ENCODE measurements around the gene RPN2. TPM values are rescaled to one million over a fixed set of nuclear protein-coding genes. Genes with fewer than 3 reads are reported as not detected.

The RPN2 gene
- total RNA-seq, 6 experiments from 2014 or later, result 261 to 304 (median 270) TPM

DNA sequence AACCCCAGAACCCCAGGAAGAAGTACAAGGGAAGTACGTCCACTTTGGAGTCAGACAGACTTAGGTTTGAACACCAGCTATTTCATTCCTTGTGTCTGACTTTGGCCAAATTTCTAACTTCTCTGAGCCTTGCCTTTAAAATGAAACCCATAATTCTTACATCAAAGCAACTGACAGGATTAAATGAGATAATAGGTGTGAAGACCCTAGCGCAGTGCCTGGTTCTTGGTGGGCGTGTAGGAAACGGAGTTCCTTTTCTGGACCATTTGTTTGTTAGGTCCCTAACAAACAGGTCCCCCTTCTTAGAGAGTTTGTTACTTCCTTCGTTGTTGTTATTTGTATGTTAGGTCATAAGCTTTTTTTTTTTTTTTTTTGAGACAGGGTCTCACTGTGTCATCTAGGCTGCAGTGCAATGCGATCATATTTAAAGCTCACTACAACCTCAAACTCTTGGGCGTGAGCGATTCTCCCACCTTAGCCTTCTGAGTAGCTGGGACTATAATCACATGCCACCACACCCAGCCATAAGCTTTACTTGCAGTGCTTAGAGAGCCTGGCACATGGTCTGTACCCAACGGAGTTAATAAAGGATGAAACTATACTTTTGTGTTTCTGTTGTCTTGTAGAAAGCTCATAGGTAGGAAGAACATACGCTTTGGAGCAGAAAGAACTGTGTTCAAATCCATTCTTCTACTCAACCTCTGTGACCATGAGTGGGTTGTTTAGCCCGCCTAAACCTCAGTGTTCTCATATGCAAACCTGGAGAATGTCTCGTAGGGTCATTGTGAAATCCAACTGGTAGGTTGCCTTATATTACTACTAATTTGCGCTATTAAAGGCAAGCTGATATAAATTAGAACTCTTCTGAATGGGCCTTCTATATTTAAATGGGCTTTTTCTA lies 22.0 kb downstream of the RPN2 start:
- peak overlapping the region; percentile 84 for H3K4me3 Mint-ChIP-seq
- peaks cover 23% of the 10 kb centered on the region; the same call in 1 of the 2 replicates for H3K36me3 Mint-ChIP-seq (ENCODE audit: low read depth)
- no peaks in the 10 kb centered on the region; the same call in 1 of the 2 replicates for H3K27me3 Mint-ChIP-seq (ENCODE audit: insufficient read depth)
- H3K4me1 Mint-ChIP-seq (ENCODE audit: low read depth), result peaks cover 33% of the 10 kb centered on the region
- DNase-seq, result no peak
- no peaks in the 10 kb centered on the region for H3K9me3 Mint-ChIP-seq
- H3K27ac Mint-ChIP-seq, result peak overlapping the region; percentile 93
- no peak for TF ChIP-seq CTCF (IDR thresholded peaks at IDR 0.05)

- peak; percentile 13 for DNase-seq
- Mint-ChIP-seq H3K4me1 (ENCODE audit: low read depth) (peaks cover 33% of the 10 kb centered on the region), H3K9me3 (no peaks in the 10 kb centered on the region), H3K36me3 (ENCODE audit: low read depth) (peaks cover 23% of the 10 kb centered on the region; the same call in 1 of the 2 replicates), H3K27me3 (ENCODE audit: insufficient read depth) (no peaks in the 10 kb centered on the region; the same call in 1 of the 2 replicates), H3K27ac (peak overlapping the region; percentile 93), H3K4me3 (peak overlapping the region; percentile 84)
- no peak for TF ChIP-seq CTCF (IDR thresholded peaks at IDR 0.05)
These were observed 22.7 kb downstream of the RPN2 start for GRCh38 chr20:37201827-37202162.

DNA sequence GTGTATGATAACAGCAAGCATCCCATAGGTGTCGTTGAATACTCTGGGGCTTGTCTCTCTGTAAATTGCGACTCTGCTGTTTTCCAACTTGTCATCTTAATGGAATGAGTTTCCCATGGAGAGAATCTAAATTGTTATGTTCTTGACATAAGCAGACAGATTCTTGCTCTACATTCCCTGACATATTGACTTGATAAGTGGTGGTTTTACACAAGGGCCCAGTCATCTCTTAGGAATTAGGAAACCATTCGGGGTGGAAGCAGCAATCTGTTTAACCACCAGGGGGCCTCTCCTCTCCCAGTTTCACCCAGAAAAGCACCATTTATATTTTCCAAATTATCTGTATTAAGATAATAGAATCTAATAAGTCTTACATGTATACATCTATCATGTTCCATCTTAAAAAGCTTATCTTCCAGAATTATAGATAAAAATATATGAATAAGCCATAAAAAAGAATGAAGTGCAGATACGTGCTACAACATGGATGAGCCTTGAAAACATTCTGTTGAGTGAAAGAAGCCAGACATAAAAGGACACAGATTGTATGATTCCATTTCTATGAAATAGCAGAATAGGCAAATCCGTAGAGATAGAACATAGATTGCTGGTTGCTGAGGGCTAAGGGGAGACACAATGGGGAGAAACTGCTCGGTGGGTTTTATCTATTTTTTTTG lies 23.3 kb downstream of the RPN2 start:
- DNase-seq, result peak; percentile 96
- H3K4me3 Mint-ChIP-seq, result peak overlapping the region; percentile 84
- peaks cover 33% of the 10 kb centered on the region for H3K4me1 Mint-ChIP-seq (ENCODE audit: low read depth)
- no peaks in the 10 kb centered on the region for H3K9me3 Mint-ChIP-seq
- no peaks in the 10 kb centered on the region; the same call in 1 of the 2 replicates for H3K27me3 Mint-ChIP-seq (ENCODE audit: insufficient read depth)
- H3K36me3 Mint-ChIP-seq (ENCODE audit: low read depth), result peaks cover 23% of the 10 kb centered on the region; the same call in 1 of the 2 replicates
- H3K27ac Mint-ChIP-seq, result peak overlapping the region; percentile 93
- peak; percentile 95 for TF ChIP-seq CTCF (IDR thresholded peaks at IDR 0.05)

- peaks cover 33% of the 10 kb centered on the region for H3K4me1 Mint-ChIP-seq (ENCODE audit: low read depth)
- TF ChIP-seq CTCF (IDR thresholded peaks at IDR 0.05), result no peak
- H3K27me3 Mint-ChIP-seq (ENCODE audit: insufficient read depth), result no peaks in the 10 kb centered on the region; the same call in 1 of the 2 replicates
- H3K27ac Mint-ChIP-seq, result no peak overlapping the region
- H3K4me3 Mint-ChIP-seq, result no peak overlapping the region
- no peak for DNase-seq
- H3K9me3 Mint-ChIP-seq, result no peaks in the 10 kb centered on the region
- H3K36me3 Mint-ChIP-seq (ENCODE audit: low read depth), result peaks cover 27% of the 10 kb centered on the region; the same call in 1 of the 2 replicates
These were observed 24.9 kb downstream of the RPN2 start for GRCh38 chr20:37204056-37204455.

DNA sequence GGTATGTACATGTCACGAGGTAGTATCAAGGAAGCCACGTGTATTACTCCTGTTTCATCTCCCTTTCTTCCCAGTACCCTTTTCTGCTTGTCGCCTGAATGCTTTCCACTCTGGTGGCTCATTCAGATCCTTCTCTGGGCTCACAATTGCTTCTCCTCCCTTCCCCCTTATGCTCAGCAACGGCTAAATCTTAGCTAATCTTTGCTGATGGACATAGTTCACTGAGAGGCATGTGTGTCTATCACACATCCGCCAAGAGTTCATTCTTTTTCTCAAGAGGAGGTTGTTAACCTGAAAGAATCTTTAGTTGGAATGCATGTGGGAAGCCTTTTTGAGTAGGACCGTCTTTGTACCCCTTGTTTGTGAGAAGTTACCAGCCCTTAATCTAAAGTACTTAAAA lies 26.0 kb downstream of the RPN2 start:
- Mint-ChIP-seq H3K36me3 (ENCODE audit: low read depth) (peaks cover 27% of the 10 kb centered on the region; the same call in 1 of the 2 replicates), H3K4me3 (no peak overlapping the region), H3K27ac (peak overlapping the region; percentile 28; the same call in 1 of the 2 replicates), H3K27me3 (ENCODE audit: insufficient read depth) (no peaks in the 10 kb centered on the region), H3K4me1 (ENCODE audit: low read depth) (peaks cover 33% of the 10 kb centered on the region), H3K9me3 (no peaks in the 10 kb centered on the region)
- no peak for TF ChIP-seq CTCF (IDR thresholded peaks at IDR 0.05)
- DNase-seq, result no peak
